DOHH2 (cell line): ENCODE results near the gene DYRK1A.

Experiments
- H3F3A ChIP-seq: fragments of 200-600 bp; sonication (generic), shearing (Covaris generic); 2 replicates; pipeline ENCODE4 v1.6.0; 2016; ENCODE audit warnings: antibody characterized with exemption, mild to moderate bottlenecking; ENCODE audit not compliant: control insufficient read depth, insufficient read depth
- H3K27ac ChIP-seq: fragments of 200-600 bp; sonication (generic); 2 replicates; pipeline ENCODE4 v1.5.1; 2014; ENCODE audit warnings: low read depth, mild to moderate bottlenecking, low read length, moderate library complexity
- H3K27me3 ChIP-seq: fragments of 200-600 bp; sonication (generic); 2 replicates; pipeline ENCODE4 v1.6.1; 2014; ENCODE audit warnings: mild to moderate bottlenecking, low read length, mixed read lengths; ENCODE audit not compliant: control insufficient read depth
- H3K36me3 ChIP-seq: fragments of 200-600 bp; sonication (generic); 2 replicates; pipeline ENCODE4 v1.6.1; 2014; ENCODE audit warnings: mild to moderate bottlenecking, low read length, moderate library complexity, mixed read lengths; ENCODE audit not compliant: control insufficient read depth
- H3K4me1 ChIP-seq: fragments of 200-600 bp; sonication (generic); 2 replicates; pipeline ENCODE4 v1.6.1; 2014; ENCODE audit warnings: mild to moderate bottlenecking, low read length, mixed read lengths; ENCODE audit not compliant: control insufficient read depth
- H3K4me2 ChIP-seq: fragments of 200-600 bp; sonication (generic); 2 replicates; pipeline ENCODE4 v1.6.0; 2014; ENCODE audit warnings: mild to moderate bottlenecking, low read length, moderate library complexity
- H3K4me3 ChIP-seq: fragments of 200-600 bp; sonication (generic); 2 replicates; pipeline ENCODE4 v1.5.1; 2014; ENCODE audit warnings: mild to moderate bottlenecking, low read length, mixed read lengths
- H3K79me2 ChIP-seq: fragments of 200-600 bp; sonication (generic); 2 replicates; pipeline ENCODE4 v1.6.1; 2014; ENCODE audit warnings: mild to moderate bottlenecking, low read length, mixed read lengths; ENCODE audit not compliant: control insufficient read depth
- H3K9me2 ChIP-seq: fragments of 200-600 bp; sonication (generic); replicated peaks from 2 replicates; pipeline ENCODE4 v1.6.1; 2014; ENCODE audit warnings: mild to moderate bottlenecking, low read length, mixed read lengths; ENCODE audit not compliant: control insufficient read depth
- H3K9me3 ChIP-seq: fragments of 200-600 bp; sonication (generic); 2 replicates; pipeline ENCODE4 v1.6.1; 2014; ENCODE audit warnings: antibody characterized with exemption, low read length, mixed read lengths; ENCODE audit not compliant: control insufficient read depth, insufficient read depth
- H4K20me1 ChIP-seq: fragments of 200-600 bp; sonication (generic); 2 replicates; pipeline ENCODE4 v1.6.0; 2014; ENCODE audit warnings: low read depth, mild to moderate bottlenecking, antibody characterized with exemption, low read length, moderate library complexity; ENCODE audit not compliant: control insufficient read depth, insufficient read depth
- EZH2phosphoT487 ChIP-seq: fragments of 200-600 bp; sonication (generic); IDR thresholded peaks from 2 replicates; pipeline ENCODE4 v1.6.1; 2017; ENCODE audit warnings: borderline replicate concordance, mild to moderate bottlenecking, antibody characterized with exemption, low read length, moderate library complexity, mixed read lengths
- TF ChIP-seq, protein P1 (sequence below): fragments of 200-600 bp; sonication (generic); IDR thresholded peaks from one replicate; pipeline ENCODE4 v1.5.1; 2014; ENCODE audit warnings: antibody characterized with exemption, mild to moderate bottlenecking, low read depth, low read length; ENCODE audit not compliant: poor library complexity, severe bottlenecking

DYRK1A gene

DNA sequence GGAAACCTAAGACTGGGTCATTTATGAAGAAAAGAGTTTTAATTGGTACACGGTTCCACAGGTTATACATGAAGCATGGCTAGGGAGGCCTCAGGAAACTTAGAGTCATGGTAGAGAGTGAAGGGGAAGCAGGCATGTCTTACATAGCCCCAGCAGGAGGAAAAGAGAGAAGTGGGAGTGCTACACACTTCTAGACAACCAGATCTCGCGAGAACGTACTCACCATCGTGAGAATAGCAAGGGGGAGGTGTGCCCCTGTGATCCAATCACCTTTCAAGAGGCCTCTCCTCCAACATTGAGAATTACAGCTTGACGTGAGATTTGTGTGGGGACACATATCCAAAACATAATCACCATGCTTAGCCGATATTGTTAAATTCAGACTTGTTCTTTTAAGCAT is 62.8 kb downstream of the DYRK1A start:
- H3K36me3 ChIP-seq = peaks cover 53% of the 10 kb centered on the region
- no peaks in the 10 kb centered on the region for H3K9me3 ChIP-seq
- no peak overlapping the region for H3K4me3 ChIP-seq
- no peaks in the 10 kb centered on the region for H3K27me3 ChIP-seq
- H3K9me2 ChIP-seq = no peaks in the 10 kb centered on the region
- no peaks in the 10 kb centered on the region for H3F3A ChIP-seq
- no peak for TF ChIP-seq EZH2phosphoT487
- TF ChIP-seq, protein P1, sequence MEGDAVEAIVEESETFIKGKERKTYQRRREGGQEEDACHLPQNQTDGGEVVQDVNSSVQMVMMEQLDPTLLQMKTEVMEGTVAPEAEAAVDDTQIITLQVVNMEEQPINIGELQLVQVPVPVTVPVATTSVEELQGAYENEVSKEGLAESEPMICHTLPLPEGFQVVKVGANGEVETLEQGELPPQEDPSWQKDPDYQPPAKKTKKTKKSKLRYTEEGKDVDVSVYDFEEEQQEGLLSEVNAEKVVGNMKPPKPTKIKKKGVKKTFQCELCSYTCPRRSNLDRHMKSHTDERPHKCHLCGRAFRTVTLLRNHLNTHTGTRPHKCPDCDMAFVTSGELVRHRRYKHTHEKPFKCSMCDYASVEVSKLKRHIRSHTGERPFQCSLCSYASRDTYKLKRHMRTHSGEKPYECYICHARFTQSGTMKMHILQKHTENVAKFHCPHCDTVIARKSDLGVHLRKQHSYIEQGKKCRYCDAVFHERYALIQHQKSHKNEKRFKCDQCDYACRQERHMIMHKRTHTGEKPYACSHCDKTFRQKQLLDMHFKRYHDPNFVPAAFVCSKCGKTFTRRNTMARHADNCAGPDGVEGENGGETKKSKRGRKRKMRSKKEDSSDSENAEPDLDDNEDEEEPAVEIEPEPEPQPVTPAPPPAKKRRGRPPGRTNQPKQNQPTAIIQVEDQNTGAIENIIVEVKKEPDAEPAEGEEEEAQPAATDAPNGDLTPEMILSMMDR = no peak
- H3K4me1 ChIP-seq = no peaks in the 10 kb centered on the region
- H4K20me1 ChIP-seq = no peaks in the 10 kb centered on the region
- no peak overlapping the region for H3K4me2 ChIP-seq
- H3K27ac ChIP-seq = no peak overlapping the region
- peaks cover 94% of the 10 kb centered on the region for H3K79me2 ChIP-seq

DNA sequence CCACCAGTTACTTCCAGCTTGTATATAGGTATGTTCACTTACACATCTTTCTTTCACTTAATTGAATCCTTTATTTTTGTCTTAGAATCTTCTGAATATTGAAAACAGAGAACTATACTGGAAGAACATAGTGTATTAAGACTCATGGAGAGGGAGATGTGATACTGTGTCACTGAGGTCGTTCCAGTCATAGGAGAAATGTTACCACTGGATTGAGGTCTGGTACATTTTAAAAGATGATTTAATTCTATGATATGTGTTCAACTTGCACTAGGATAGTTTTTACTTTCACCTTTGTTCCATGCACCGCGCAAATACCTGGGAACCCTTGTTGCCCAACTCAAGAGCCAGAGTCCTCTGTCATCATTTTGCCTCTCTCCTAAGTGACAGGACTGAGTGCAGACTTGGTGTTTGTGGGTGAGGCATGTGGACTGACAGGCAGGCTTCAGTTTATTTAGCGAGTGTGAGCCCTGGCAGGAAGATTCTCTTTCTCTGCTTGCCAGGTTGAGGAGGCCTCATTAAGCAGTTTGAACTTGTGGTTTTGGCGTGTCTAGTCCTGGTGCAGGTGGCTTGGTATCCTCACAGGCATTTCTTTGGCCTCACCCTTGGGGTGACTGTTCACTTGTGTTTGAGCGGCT is 63.7 kb downstream of the DYRK1A start:
- H3K9me3 ChIP-seq = no peaks in the 10 kb centered on the region
- no peak for TF ChIP-seq EZH2phosphoT487
- TF ChIP-seq, protein P1 = no peak
- no peaks in the 10 kb centered on the region for H3K9me2 ChIP-seq
- peaks cover 49% of the 10 kb centered on the region for H3K36me3 ChIP-seq
- no peak overlapping the region for H3K27ac ChIP-seq
- H3K4me2 ChIP-seq = no peak overlapping the region
- no peaks in the 10 kb centered on the region for H3K27me3 ChIP-seq
- H4K20me1 ChIP-seq = no peaks in the 10 kb centered on the region
- no peaks in the 10 kb centered on the region for H3F3A ChIP-seq
- no peaks in the 10 kb centered on the region for H3K4me1 ChIP-seq
- H3K79me2 ChIP-seq = peaks cover 94% of the 10 kb centered on the region
- H3K4me3 ChIP-seq = no peak overlapping the region

DNA sequence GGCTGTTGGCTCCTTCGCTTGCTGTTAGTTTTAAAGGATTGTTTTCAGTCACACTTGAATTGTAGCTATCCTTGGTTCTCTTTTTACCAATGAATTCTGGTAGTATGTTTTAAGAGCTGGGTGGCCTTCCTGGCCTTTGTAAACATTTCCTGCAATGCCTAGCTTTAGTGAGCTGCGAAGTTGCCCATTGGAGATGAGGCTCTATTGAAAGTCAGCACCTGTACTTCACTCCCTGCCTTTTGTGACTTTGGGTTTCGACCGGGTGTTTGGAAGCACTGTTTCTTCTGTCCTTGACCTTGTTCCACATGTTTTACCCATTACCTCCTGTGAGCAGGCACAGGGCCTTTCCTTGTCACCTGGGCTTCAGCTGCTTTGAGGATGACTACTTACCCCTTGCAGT is 64.7 kb downstream of the DYRK1A start:
- Histone ChIP-seq H3K27me3 (no peaks in the 10 kb centered on the region), H3K36me3 (peaks cover 40% of the 10 kb centered on the region), H3K9me3 (no peaks in the 10 kb centered on the region), H3K4me1 (no peaks in the 10 kb centered on the region), H3K4me2 (no peak overlapping the region), H3K9me2 (no peaks in the 10 kb centered on the region), H3F3A (no peaks in the 10 kb centered on the region), H3K4me3 (no peak overlapping the region), H4K20me1 (0 out of 2 replicates have a peak, but pooled peaks cover 6% of the 10 kb centered on the region), H3K27ac (no peak overlapping the region), H3K79me2 (peaks cover 94% of the 10 kb centered on the region)
- TF ChIP-seq, protein P1 = no peak
- TF ChIP-seq EZH2phosphoT487 = no peak
